ENCODE data around the gene GTF2IRD2.
"Not testable (repeated sequence)": the region's sequence is repeated elsewhere in the genome, so short reads cannot be mapped to it uniquely, and the experiment has no call there.

DNA sequence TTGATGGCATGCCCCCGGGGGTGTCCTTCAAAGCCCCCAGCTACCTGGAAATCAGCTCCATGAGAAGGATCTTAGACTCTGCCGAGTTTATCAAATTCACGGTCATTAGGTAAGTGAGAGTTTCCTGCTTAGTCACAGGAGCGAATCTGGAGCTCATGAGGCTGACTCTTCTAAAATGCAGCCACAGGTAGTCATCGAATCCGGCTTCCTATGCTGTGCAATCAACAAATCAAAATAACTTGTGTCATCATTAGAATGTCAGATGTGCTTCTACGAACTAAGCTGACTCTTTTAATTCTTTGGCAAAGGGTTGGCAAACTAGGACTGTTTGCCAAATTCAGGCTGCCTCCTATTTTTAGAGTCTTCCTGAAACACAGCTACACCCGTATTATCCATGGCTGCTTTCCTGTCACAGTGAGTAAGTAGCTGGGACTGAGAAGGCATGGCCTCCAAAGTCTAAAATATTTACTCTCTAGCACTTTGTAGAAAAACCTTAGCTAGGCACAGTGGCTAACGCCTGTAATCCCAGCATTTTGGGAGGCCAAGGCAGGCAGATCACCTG lies 97.4 kb downstream of the GTF2IRD2 start:
- TF ChIP-seq RCOR1 (conservative IDR thresholded peaks at IDR 0.05; ENCODE audit: low read depth, low read length); CHD2 (IDR thresholded peaks at IDR 0.05; ENCODE audit: borderline replicate concordance, low read depth, low read length); YY1 (IDR thresholded peaks at IDR 0.05; ENCODE audit: low read depth, low read length); CREM (IDR thresholded peaks at IDR 0.05; ENCODE audit: low read depth); EZH2 (IDR thresholded peaks at IDR 0.05; ENCODE audit: borderline replicate concordance, control insufficient read depth, low read depth, low read length); ETV6 (conservative IDR thresholded peaks at IDR 0.05 in 1 of 2, IDR thresholded peaks at IDR 0.05 in 1 of 2; ENCODE audit: borderline replicate concordance in 1 of 2, low read depth in 1 of 2); RELA (IDR thresholded peaks at IDR 0.05; ENCODE audit: borderline replicate concordance, partially characterized antibody); ZSCAN29 (IDR thresholded peaks at IDR 0.05): not testable (repeated sequence)
- TF ChIP-seq, protein P1, sequence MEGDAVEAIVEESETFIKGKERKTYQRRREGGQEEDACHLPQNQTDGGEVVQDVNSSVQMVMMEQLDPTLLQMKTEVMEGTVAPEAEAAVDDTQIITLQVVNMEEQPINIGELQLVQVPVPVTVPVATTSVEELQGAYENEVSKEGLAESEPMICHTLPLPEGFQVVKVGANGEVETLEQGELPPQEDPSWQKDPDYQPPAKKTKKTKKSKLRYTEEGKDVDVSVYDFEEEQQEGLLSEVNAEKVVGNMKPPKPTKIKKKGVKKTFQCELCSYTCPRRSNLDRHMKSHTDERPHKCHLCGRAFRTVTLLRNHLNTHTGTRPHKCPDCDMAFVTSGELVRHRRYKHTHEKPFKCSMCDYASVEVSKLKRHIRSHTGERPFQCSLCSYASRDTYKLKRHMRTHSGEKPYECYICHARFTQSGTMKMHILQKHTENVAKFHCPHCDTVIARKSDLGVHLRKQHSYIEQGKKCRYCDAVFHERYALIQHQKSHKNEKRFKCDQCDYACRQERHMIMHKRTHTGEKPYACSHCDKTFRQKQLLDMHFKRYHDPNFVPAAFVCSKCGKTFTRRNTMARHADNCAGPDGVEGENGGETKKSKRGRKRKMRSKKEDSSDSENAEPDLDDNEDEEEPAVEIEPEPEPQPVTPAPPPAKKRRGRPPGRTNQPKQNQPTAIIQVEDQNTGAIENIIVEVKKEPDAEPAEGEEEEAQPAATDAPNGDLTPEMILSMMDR (IDR thresholded peaks at IDR 0.05 in 2 of 3, conservative IDR thresholded peaks at IDR 0.05 in 1 of 3; ENCODE audit: control insufficient read depth in 2 of 3, extremely low read depth in 1 of 3, insufficient read depth in 1 of 3, low read depth in 3 of 3, low read length in 3 of 3): not testable (repeated sequence)
- TF ChIP-seq, protein P2, sequence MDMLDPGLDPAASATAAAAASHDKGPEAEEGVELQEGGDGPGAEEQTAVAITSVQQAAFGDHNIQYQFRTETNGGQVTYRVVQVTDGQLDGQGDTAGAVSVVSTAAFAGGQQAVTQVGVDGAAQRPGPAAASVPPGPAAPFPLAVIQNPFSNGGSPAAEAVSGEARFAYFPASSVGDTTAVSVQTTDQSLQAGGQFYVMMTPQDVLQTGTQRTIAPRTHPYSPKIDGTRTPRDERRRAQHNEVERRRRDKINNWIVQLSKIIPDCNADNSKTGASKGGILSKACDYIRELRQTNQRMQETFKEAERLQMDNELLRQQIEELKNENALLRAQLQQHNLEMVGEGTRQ (IDR thresholded peaks at IDR 0.05; ENCODE audit: borderline replicate concordance, low read depth, low read length): not testable (repeated sequence)

All from GM12878 (cell line).